ENCODE measurements around the gene DOCK4.

GRCh38 chr7:112145206-112145605 is 61.0 kb downstream of the DOCK4 start:
- TF ChIP-seq CTCF (IDR thresholded peaks at IDR 0.05) (no peak), POLR2A (IDR thresholded peaks at IDR 0.05) (no peak)
